Uterus (tissue), 4 donors: ENCODE results near the gene MBTD1. TPM values are rescaled to one million over a fixed set of nuclear protein-coding genes. Genes with fewer than 3 reads are reported as not detected.

ENCODE experiments used
- DNase-seq, 2 donors: peaks; one replicate each; pipeline ENCODE4 v3.0.0-alpha.2; 2019 to 2020
- H3K27ac ChIP-seq, 2 donors: fragments of 200-600 bp; sonication (generic); 1 replicate in 1 of 2; 2 replicates in 1 of 2; pipeline ENCODE4 v1.5.1; 2016 to 2018
- H3K27me3 ChIP-seq, 2 donors: fragments of 200-600 bp; sonication (generic); one replicate each; pipeline ENCODE4 v1.5.1; 2018 to 2019; ENCODE audit warnings: control low read depth in 1 of 2
- H3K36me3 ChIP-seq, 2 donors: fragments of 200-600 bp; sonication (generic); one replicate each; pipeline ENCODE4 v1.5.1; 2019; ENCODE audit warnings: control low read depth in 1 of 2
- H3K4me1 ChIP-seq, 2 donors: fragments of 200-600 bp; sonication (generic); one replicate each; pipeline ENCODE4 v1.5.1; 2018 to 2019; ENCODE audit warnings: control low read depth in 1 of 2
- H3K4me3 ChIP-seq, 2 donors: fragments of 200-600 bp; sonication (generic); 1 replicate in 1 of 2; 2 replicates in 1 of 2; pipeline ENCODE4 v1.5.1; 2018 to 2019; ENCODE audit warnings: mild to moderate bottlenecking in 1 of 2
- H3K9me3 ChIP-seq, 2 donors: fragments of 200-600 bp; sonication (generic); one replicate each; pipeline ENCODE4 v1.5.1; 2019; ENCODE audit warnings: control low read depth in 1 of 2
- POLR2A ChIP-seq, 2 donors: fragments of 450-650 bp; IDR thresholded peaks; one replicate each; pipeline ENCODE4 v1.6.1; 2016; ENCODE audit warnings: antibody characterized with exemption in 2 of 2, mild to moderate bottlenecking in 1 of 2, moderate library complexity in 1 of 2
- intact Hi-C: fragments of 100-400 bp; cut with DNase I; formaldehyde crosslinking; loops from one replicate; pipeline ENCODE4 v1.15.1; 2023; ENCODE audit warnings: low total_unique reads
- total RNA-seq, 4 donors: library from RNA; depleted of rRNA in 3 of 4; stranded (reverse); fragments of >200 nt in 3 of 4; gene quantifications; one replicate each; pipeline versions ENCODE4 v1.1.0 to v1.2.4, GENCODE V29; 2014 to 2023
- TF ChIP-seq, protein P1 (sequence below), 4 experiments: fragments of 200-600 bp in 2 of 4; fragments of 450-650 bp in 2 of 4; sonication (generic) in 2 of 4; IDR thresholded peaks; one replicate each; pipeline ENCODE4 v1.5.1; 2016 to 2019; ENCODE audit warnings: antibody characterized with exemption in 4 of 4, mild to moderate bottlenecking in 2 of 4, moderate library complexity in 1 of 4
- donor health status: DM: yes; HTN: yes; CAD: no.

Gene MBTD1
- total RNA-seq, 4 donors from 2014 or later = 13.6 to 60.9 (median 30.5) TPM

DNA sequence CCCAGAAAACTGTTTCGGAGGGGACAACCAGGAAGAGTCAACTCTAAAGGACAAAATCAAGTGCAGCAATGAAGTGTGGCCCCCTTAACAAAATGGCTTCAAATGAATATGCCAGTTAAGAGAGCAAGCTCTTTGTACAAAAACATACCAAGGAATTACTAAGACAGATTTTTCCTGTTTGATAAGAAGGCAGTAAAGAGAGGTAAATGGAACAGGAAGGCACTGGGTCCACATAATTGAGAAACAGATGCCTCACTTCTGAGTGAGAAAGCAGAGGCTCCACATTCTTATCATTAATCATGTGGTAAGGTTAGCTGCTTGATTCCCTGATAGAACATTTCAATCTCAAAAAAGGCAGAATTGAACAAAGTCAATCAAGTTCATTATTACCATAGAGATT lies 44.9 kb downstream of the MBTD1 start:
- H3K27ac ChIP-seq = no peak overlapping the region
- H3K36me3 ChIP-seq = no peaks in the 10 kb centered on the region
- H3K27me3 ChIP-seq = no peaks in the 10 kb centered on the region
- intact Hi-C loops = no loop called here
- no peaks in the 10 kb centered on the region for H3K9me3 ChIP-seq
- H3K4me3 ChIP-seq = no peak overlapping the region
- H3K4me1 ChIP-seq = no peaks in the 10 kb centered on the region
- TF ChIP-seq, protein P1, sequence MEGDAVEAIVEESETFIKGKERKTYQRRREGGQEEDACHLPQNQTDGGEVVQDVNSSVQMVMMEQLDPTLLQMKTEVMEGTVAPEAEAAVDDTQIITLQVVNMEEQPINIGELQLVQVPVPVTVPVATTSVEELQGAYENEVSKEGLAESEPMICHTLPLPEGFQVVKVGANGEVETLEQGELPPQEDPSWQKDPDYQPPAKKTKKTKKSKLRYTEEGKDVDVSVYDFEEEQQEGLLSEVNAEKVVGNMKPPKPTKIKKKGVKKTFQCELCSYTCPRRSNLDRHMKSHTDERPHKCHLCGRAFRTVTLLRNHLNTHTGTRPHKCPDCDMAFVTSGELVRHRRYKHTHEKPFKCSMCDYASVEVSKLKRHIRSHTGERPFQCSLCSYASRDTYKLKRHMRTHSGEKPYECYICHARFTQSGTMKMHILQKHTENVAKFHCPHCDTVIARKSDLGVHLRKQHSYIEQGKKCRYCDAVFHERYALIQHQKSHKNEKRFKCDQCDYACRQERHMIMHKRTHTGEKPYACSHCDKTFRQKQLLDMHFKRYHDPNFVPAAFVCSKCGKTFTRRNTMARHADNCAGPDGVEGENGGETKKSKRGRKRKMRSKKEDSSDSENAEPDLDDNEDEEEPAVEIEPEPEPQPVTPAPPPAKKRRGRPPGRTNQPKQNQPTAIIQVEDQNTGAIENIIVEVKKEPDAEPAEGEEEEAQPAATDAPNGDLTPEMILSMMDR (IDR thresholded peaks at IDR 0.05) = no peak
- no peak for TF ChIP-seq POLR2A (IDR thresholded peaks at IDR 0.05)
- DNase-seq = no peak

DNA sequence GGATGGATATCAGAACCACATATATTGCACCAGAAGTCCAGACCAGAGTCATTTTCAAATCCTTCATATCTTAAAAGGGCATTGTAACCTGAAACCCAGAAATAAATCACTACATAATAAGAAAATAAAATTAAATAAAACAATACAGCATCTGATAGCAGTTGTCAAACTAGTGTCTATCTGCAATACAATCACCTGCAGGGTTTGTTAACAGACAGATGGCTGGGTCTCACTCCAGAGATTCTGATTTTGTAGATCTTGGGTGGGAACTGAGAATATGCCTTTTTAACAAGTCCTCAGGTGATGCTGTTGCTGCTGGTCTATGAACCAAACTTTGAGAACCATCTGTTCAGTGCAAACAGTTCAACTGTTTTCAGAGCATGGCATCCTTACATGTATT lies 56.0 kb downstream of the MBTD1 start:
- no peaks in the 10 kb centered on the region for H3K36me3 ChIP-seq
- TF ChIP-seq POLR2A (IDR thresholded peaks at IDR 0.05) = no peak
- TF ChIP-seq, protein P1 (IDR thresholded peaks at IDR 0.05) = no peak

DNA sequence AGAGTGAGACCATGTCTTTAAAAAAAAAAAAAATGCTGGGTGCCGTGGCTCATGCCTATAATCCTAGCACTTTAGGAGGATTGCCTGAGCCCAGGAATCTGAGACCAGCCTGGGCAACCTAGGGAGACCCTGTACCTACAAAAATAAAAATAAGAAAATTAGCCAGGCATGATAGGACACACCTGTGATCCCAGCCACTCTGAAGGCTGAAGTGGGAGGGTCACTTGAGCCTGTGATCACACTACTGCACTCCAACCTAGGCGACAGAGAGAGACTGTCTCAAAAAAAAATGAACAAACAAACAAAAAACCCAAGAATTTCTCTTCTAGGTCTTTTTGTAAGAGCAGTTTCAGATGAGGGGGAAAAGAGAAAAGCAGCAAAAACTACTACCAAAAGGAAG lies 59.0 kb downstream of the MBTD1 start:
- no peak for DNase-seq
- Histone ChIP-seq H3K4me1 (no peaks in the 10 kb centered on the region), H3K4me3 (no peak overlapping the region), H3K36me3 (no peaks in the 10 kb centered on the region), H3K27ac (no peak overlapping the region), H3K9me3 (no peaks in the 10 kb centered on the region), H3K27me3 (no peaks in the 10 kb centered on the region)
- intact Hi-C loops = no loop called here
- no peak for TF ChIP-seq POLR2A (IDR thresholded peaks at IDR 0.05)
- TF ChIP-seq, protein P1 (IDR thresholded peaks at IDR 0.05) = no peak

More for the DNA sequence above, 56.0 kb downstream of the MBTD1 start:
- no peak for DNase-seq
- no peaks in the 10 kb centered on the region for H3K4me1 ChIP-seq
- no peak overlapping the region for H3K4me3 ChIP-seq
- intact Hi-C loops = no loop called here
- H3K9me3 ChIP-seq = no peaks in the 10 kb centered on the region
- no peak overlapping the region for H3K27ac ChIP-seq
- H3K27me3 ChIP-seq = no peaks in the 10 kb centered on the region

- Histone ChIP-seq H3K27ac (no peak overlapping the region), H3K36me3 (no peaks in the 10 kb centered on the region)
- no peak for DNase-seq
Measured at GRCh38 chr17:51200295-51200694, 59.6 kb downstream of the MBTD1 start.

GRCh38 chr17:51197754-51198153 lies 62.1 kb downstream of the MBTD1 start:
- H3K36me3 ChIP-seq = no peaks in the 10 kb centered on the region
- no peaks in the 10 kb centered on the region for H3K27me3 ChIP-seq
- no peaks in the 10 kb centered on the region for H3K4me1 ChIP-seq
- no peak overlapping the region for H3K4me3 ChIP-seq
- intact Hi-C loops = no loop called here
- no peaks in the 10 kb centered on the region for H3K9me3 ChIP-seq
- TF ChIP-seq, protein P1 (IDR thresholded peaks at IDR 0.05) = no peak
- TF ChIP-seq POLR2A (IDR thresholded peaks at IDR 0.05) = no peak
- DNase-seq = no peak
- H3K27ac ChIP-seq = no peak overlapping the region

More at GRCh38 chr17:51200295-51200694, 59.6 kb downstream of the MBTD1 start:
- H3K4me3 ChIP-seq = no peak overlapping the region
- TF ChIP-seq, protein P1 (IDR thresholded peaks at IDR 0.05) = no peak
- no peak for TF ChIP-seq POLR2A (IDR thresholded peaks at IDR 0.05)
- intact Hi-C loops = no loop called here
- H3K27me3 ChIP-seq = no peaks in the 10 kb centered on the region
- no peaks in the 10 kb centered on the region for H3K9me3 ChIP-seq
- H3K4me1 ChIP-seq = no peaks in the 10 kb centered on the region
